VCaP (cell line): ENCODE data around the gene MCAT.

Experiments
- H3K27ac ChIP-seq: fragments of 450-650 bp; 2 replicates; pipeline ENCODE4 v1.5.1; 2017
- CTCF ChIP-seq: fragments of 450-650 bp; conservative IDR thresholded peaks from 2 replicates; pipeline ENCODE4 v1.5.1; 2017; ENCODE audit warnings: mild to moderate bottlenecking, moderate library complexity

Gene MCAT

GRCh38 chr22:43171019-43171491 is 27.9 kb upstream of the MCAT start:
- no peak for TF ChIP-seq CTCF
- H3K27ac ChIP-seq: no peak overlapping the region

GRCh38 chr22:43170131-43170480 is 26.9 kb upstream of the MCAT start:
- TF ChIP-seq CTCF: no peak
- H3K27ac ChIP-seq: no peak overlapping the region

GRCh38 chr22:43169310-43170130 is 26.3 kb upstream of the MCAT start:
- H3K27ac ChIP-seq: no peak overlapping the region
- TF ChIP-seq CTCF: no peak

GRCh38 chr22:43168471-43169309 is 25.5 kb upstream of the MCAT start:
- no peak for TF ChIP-seq CTCF
- no peak overlapping the region for H3K27ac ChIP-seq

GRCh38 chr22:43167001-43167589 is 23.9 kb upstream of the MCAT start:
- TF ChIP-seq CTCF: no peak
- H3K27ac ChIP-seq: no peak overlapping the region

GRCh38 chr22:43166132-43166930 is 23.1 kb upstream of the MCAT start:
- no peak overlapping the region for H3K27ac ChIP-seq
- TF ChIP-seq CTCF: no peak
